GM21825 (cell line): ENCODE measurements around the gene ABL2.

Experiments
- ATAC-seq: cut with Tn5 transposase; IDR thresholded peaks from one replicate; pipeline ENCODE4 v1.9.1; 2021; ENCODE audit warnings: mild to moderate bottlenecking, moderate library complexity; ENCODE audit not compliant: unreplicated experiment

The ABL2 gene

DNA sequence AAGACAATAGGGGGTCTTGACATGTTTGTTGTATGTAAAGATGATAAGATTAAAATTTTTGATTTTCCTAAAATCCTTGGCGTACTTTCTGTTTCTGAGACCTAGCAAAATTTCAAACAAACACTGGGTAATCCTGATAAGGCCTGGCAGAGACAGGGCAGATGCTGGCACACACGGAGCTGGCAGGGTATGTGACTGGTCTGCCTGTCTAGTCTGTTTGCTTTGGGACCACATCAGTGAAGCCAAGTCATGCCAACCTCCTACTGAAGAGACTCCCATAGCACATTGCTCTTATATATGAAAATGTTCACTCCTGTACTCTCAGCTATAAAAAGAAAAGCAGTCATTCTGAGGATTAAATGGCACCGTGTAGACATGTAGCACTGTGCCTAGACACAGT lies 133.6 kb downstream of the ABL2 start:
- no peak for ATAC-seq

DNA sequence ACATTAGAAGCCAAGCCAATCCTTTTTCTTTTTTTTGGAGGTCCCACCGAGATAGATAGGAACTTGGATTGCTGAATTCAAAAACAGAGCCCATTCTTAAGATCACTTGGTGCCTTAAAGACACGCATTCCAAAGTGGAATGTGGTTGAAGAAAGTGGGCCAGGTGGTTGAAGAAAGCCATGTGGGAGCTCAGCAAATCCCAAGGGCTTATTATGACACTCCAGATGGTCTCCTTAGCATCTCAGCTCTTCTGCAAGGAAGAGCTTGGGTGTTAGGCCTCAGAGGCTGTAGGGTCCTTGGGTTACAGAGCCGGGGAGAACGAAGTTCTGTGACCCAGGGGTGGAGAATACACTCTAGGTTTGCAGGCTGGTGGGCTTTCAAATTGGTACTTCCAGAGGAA lies 134.1 kb downstream of the ABL2 start:
- no peak for ATAC-seq

DNA sequence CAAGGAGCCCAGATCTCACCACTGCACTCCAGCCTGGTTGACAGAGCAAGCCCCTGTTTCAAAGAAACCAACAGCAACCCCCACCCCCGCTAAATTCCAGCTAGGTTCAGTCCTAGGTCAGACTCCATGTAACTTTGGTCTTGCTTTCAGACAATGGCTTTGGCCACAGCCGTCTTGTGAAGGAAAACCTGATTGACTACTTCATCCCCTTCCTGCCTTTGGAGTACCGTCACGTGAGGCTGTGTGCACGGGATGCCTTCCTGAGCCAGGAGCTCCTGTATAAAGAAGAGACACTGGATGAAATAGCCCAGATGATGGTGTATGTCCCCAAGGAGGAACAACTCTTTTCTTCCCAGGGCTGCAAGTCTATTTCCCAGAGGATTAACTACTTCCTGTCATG lies 134.7 kb downstream of the ABL2 start:
- ATAC-seq: no peak

DNA sequence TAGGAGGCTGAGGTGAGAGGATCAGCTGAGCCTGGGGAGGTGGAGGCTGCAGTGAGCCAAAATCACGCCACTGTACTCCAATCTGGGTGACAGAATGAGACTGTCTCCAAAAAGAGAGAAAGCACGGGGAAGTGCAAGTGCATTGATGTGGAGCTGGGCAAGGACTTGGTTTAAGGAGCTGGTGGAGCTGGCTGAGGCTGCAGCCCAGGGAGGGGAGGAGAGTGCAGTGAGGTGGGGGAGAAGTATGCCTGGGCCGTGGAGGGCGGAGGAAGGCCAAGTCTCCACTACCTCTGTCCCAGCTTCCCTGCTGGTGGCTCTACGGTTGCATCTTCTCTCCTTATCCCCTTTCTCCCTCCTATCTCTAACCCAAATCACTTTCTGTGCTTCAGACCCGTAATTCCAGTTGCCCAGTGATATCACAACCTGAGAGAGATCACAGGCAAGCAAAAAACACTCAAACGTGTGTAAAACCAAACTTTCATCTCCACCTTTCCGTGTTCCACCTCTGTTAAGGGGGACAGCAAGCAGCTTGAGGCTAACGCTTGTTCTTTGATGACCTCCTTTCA lies 136.5 kb downstream of the ABL2 start:
- no peak for ATAC-seq

DNA sequence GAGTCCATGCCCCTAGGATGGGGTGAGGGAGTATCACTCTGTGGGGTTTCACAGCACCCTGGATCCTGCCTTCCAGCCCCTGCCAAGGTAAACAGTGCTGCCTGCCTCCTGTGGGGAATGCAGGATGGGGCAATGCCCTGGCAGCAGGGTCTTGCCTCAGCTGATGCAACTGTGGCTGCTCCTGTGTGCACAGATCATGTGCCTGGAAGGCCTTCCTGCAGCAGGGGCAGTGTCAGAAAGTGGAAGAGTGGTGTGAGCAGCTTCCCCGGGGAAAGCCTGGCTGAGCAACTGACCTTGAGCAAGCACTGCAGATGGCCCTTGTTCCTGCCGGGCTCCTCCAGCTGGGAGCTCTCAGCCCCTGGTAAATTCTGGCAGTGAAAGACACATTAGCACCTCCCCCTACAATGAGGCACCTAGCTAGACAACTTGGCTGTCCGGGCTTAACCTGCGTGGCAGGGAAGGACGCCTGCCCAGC lies 137.7 kb downstream of the ABL2 start:
- no peak for ATAC-seq

DNA sequence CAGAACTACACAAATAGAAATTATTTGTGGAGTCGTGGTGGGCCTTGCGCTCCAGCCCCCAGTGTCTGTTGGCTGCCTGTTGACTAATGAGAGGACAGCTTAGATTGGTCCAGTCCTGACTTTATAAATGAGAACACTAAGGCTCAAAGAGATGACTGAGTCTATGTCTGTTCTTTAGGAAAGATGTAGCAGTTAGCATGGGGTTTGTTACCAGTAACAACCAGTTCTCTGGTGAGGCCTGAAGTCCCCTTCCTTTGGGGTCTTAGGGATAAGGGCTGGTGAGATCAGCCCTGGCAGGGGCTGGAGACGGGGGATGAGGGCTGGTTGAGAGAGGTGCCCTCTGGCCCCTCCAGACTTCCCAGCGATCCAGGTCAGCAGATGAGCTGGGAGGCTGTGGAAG lies 138.6 kb downstream of the ABL2 start:
- ATAC-seq: no peak

DNA sequence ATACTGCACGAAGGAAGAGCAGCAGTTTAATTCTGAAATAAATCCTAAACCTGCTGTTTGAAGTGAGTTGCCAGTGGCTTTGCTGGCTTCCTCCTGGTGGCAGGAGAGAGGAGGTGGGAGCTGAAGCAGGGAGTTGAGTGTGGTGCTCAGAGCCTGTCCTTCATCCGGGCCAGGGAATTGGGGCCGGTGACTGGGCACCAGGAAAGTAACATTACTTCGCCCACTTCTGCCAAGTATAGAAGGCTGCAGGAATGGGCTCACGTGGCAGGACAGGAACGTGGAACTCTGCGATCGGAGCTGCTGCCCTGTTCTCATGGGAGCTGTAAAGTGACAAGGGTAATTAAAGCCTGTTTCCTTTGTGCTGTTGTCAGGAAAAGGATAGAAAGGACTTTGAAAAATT lies 139.0 kb downstream of the ABL2 start:
- no peak for ATAC-seq

DNA sequence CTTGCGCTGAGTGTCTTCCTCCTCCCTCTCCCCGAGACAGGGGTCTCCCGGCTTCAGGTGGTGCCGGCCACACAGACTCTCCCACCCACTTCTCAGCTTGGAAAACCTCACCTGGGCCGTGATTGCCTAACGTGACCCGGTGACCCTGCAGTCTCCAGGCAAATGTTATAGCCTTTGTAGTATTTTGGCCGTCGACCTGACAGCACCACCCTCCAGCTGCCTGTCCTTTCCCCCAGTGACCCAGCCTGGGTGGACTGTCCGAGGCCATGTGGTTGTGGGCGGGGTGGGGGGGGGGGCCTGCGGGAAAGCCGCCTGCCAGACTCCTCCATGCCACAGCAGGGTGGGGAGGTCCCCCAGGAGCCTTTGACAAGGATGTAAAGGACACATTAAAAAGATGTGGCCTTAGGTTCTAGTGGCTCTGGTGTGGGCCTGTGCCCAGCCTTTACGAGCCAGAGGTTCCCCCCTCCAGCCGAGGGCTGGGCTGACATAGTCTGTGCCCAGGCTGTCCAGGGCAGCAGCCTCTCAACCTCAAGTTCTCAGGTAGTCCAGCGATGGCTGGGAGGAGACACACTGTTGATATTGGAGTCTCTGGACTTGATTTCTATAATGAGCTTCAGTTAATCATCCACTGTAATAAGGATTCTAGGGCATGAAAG lies 139.5 kb downstream of the ABL2 start:
- no peak for ATAC-seq

DNA sequence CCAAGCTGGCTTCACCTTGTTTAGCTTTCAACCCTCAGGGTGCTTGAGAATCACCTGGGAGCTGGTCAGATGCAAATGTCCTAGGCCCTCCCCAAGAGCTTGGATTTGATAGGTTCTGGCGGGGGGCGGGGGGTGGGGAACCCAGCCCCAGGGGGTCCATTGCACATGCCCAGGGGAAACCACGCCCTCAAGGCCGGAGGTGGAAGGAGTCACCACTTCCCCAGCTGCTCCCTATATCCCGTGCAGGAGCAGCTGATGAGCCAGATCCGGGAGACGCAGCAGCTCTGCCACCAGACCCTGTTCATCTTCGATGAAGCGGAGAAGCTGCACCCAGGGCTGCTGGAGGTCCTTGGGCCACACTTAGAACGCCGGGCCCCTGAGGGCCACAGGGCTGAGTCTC lies 141.8 kb downstream of the ABL2 start:
- no peak for ATAC-seq

DNA sequence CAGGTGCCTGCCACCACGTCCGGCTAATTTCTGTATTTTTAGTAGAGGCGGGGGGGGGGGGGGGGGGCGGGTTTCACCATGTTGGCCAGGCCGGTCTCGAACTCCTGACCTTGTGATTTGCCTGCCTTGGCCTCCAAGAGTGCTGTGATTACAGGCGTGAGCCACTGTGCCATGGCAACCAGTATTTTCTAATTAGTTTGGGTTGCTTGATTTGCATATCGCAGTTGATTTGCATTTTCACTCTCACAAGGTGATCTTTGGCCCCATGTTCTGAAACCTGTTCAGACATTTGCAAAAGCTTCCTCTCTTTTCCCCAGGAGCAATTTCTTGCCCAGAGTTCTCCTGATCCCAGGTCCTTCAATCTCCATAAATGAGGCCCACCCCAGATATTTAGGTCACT lies 145.9 kb downstream of the ABL2 start:
- ATAC-seq: no peak

DNA sequence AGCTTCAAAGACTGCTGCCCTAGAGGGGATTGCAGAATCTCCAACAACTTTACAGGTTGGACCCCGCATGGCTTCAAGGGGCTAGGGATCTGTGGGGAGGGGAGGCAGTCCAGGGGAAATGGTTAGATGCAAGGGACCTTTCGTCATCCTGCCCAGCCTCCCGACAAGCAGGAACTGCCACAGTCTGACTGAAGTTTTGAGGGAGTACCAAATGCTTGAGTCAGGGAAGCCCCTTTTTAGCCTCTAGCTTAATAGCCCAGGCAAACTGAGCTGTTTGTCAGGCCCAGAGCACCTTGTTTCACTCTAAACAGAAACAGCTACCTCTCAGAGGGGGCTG lies 146.5 kb downstream of the ABL2 start:
- ATAC-seq: no peak

DNA sequence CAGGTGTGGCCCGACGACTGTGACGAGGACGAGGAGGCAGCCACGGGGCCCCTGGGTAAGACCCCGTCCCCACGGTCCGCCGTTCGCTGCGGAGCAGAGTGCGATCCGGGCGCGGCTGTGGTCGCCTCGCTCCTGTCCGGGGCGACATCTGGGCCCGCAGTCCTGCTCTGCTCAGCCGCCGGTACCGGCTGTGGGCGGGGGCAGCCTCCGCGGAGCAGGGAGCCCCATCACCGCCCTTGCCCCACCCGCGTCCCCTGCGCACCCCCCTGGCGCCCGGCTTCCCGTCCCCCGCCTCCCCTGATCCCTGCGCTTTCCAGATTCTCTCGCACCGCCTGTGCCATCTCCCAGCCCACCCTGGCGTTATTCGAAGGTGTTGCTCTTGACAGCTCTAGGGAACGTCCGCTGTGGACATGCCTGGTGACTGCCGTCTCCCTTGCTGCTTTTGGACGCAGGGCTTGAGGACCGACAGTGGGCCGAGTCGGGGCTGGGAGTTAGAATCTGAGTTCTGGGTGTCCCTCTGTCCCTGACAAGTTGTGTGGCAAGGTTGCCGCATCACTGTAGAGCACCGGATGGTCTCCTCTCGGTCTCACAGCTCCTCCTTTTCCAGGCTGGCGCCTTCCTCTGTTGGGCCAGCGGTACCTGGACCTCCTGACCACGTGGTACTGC lies 147.0 kb downstream of the ABL2 start:
- ATAC-seq: peak; percentile 15

DNA sequence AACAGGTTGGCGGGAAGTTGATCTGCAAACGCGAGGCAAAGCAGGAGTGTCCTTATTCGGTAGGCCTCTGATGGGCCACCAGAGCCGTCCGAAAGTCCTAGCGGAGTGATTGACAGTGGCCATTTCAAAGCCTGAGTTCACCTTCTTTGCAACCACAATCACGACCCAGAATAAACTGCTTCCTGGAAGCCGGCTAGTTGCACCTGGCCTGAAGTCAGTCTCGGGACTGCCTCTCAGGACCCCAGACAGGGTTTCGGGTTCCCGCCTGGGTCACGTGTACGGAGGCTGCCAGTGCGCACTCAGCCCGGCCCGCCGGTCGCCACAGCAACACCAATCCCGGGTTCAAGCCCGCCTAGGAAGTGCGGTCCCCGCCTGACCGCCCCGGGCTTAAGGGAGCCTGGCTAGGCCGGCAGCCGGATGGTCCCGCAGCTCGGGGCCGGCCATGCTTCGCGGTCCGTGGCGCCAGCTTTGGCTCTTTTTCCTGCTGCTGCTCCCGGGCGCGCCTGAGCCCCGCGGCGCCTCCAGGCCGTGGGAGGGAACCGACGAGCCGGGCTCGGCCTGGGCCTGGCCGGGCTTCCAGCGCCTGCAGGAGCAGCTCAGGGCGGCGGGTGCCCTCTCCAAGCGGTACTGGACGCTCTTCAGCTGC lies 147.7 kb downstream of the ABL2 start, which contains the start of gene TOR3A:
TOR3A (plus strand) TSS at position 384 of the 646 bp plus-strand sequence; CDS start at position 443, 59 bp downstream.
- peak; percentile 91 for ATAC-seq

DNA sequence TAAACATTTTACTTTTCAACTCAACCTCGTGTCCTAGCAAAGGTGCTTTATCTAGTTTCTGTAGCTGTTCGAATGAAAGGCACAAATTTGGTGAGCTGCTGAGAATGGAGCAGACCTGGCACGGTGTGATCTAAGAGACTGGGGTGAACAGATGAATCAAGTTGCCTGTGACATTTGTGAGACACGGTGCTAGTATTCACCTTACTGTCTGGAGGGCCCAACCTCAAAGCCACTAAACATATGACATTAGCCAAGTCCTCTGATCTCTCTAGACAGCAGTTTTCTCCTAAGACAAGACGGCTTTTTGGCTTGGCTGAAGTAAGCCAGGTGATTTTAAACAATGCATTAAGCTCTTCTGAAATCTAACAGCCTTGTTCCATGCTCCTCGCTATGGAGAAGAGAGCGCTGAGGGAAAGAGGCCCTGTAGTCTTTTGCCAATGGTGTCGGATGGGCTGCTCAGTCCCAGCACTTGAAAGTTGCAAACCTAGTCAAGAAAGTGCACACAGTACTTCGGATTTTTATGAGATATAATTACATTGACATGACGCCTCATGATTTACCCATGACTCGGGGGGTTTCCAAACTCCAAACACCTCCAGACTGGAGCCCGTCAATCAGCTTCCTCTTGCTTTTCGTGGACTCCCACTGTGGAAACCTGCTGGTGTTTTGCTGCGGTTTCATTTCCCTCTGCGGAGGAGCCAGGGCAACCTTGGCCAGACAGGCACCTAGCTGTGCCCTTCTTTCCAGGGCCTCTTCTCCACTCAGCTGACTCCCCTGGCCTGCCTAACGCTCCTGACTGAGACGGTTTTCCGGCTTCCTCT lies 148.4 kb downstream of the ABL2 start:
- ATAC-seq: peak; percentile 22

DNA sequence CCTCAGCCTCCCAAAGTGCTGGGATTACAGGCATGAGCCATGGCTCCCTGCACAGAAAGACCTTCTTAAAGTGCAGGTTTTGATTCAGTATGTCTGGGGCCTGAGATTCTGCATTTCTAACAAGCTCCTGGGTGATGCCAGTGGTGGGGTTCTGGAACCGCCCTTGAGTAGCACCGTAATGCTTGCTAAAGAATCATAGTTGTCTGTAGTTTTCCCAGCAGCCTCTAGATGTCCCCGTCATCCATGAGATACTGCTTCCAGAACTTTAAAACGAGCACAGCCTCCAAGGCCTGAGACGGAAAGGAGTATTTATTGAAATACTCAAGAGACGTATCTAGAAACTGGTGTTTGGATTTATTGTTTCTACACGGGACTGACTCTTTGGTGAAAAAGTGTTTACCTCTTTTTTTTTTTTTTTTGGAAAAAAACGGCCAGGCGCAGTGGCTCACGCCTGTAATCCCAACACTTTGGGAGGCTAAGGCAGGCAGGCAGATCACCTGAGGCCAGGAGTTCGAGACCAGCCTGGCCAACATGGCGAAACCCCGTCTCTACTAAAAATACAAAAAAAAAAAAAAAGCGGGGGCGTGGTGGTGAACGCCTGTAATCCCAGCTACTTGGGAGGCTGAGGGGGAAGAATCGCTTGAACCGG lies 150.2 kb downstream of the ABL2 start:
- no peak for ATAC-seq

DNA sequence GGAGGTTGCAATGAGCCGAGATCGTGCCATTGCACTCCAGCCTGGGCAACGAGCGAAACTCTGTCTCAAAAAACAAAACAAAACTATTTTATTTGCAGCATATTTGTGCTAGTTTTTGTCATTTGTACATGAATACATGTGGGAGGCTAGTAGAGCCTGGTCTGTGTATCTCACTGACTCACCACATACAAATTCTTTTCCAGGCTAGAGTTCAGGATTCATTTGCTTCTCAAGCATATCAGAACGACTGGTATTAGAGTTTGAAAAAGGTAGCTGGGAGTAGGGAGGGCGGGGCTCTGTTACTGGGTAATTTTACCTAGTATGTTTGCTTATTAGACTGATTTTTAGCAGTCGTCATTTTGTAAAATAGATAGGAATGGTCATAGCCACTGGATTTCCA lies 152.1 kb downstream of the ABL2 start:
- ATAC-seq: no peak

DNA sequence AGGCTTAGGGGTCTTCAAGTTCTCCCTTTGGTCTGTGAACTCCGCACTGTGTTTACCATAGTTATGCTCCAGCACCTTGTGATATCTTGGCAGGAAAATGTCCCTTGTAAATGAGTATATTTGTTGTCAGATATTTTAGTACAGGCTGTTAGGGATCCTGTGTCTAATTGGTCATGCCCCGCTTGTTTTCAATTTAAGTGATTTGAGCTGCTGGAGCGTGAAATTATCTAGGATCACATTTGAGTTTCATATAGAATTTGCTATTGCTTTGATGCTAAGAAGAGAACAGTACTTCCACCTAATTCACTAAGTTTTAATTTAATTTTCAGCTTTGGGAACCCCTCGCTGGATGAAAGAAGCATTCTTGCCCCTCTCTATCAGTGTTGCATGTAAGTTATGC lies 163.0 kb downstream of the ABL2 start:
- ATAC-seq: no peak

DNA sequence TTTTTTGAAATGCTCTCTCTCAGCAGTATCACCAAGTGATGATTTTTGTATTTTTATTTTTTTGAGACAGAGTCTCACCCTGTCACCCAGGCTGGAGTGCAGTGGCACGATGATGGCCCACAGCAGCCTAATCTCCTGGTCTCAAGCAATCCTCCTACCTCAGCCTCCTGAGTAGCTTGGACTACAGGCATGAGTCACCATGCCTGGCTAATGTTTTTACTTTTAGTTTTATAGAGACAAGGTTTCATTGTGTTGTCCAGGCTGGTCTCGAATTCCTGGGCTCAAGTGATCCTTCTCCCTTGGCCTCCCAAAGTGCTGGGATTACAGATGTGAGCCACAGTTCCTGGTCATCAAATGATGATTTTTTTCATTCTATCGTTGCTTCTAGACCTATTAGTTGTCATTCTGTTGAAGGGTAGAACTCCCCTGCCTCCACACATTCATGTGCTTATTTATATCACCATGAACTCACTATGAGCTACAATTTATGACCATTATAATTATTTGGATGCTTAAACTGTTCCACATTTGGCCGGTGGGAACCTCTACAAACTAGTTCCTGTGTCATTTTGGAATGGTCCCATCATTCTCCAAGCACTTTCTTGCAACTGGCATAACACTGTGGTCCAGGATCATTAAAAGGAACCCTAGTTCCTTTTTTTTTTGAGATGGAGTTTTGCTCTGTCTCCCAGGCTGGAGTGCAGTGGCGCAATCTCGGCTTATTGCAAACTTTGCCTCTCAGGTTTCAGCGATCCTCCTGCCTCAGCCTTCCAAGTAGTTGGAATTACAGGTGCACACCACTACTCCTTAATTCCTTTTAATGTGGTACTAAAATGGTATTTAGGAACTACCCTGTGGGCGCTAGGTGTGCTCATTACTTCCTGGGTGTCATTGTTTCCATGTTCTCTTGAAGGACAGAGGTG lies 167.9 kb downstream of the ABL2 start:
- ATAC-seq: no peak
